ENCODE measurements around the gene TMEM150A.
A peak's percentile ranks its signal among the peaks of the same experiment; 100 is the strongest.
"Not testable (repeated sequence)": the region's sequence is repeated elsewhere in the genome, so short reads cannot be mapped to it uniquely, and the experiment has no call there.

Gene TMEM150A, protein sequence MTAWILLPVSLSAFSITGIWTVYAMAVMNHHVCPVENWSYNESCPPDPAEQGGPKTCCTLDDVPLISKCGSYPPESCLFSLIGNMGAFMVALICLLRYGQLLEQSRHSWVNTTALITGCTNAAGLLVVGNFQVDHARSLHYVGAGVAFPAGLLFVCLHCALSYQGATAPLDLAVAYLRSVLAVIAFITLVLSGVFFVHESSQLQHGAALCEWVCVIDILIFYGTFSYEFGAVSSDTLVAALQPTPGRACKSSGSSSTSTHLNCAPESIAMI

DNA sequence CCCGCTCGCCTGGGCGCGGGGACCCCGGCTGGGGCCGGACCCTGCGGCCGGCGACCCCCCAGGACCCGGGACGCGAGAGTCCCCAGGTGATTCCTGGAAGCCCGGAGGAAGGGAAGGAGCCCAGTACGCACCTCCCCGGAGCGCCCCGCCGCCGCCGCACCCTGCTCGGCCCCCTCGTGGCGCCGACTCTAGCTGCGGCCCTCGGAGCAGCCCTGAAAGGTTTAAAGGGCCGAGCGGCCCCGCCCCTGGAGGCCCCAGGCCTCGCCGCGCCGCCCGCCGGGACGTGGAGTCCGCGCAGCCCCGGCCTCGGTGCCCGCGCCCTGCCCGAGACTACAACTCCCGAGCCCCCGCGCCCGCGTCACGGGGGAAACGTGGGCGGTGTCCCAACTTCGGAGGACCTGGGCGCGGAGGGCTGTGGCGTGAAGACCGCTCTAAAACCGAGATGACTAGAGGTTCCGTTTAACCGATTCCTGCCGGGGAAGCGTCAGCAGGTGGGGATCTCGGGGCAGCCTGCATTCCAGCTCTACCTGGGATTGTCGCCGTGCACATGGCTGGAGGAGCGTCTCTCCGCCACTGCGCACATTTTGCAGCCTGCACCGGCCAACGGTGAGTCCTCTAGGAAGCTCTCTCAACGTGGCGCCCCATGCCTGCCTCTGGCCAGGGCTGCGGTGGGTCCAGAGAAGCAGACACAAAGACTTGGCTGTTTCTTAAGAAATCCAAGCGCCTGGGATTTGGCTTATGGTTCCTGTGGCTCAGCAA, at the start of gene TMEM150A:
TMEM150A (minus strand) TSS at position 223 of the 759 bp plus-strand sequence. CDS start 750 bp downstream, outside the sequence.
- DNase-seq, result peak; percentile 88

DNA sequence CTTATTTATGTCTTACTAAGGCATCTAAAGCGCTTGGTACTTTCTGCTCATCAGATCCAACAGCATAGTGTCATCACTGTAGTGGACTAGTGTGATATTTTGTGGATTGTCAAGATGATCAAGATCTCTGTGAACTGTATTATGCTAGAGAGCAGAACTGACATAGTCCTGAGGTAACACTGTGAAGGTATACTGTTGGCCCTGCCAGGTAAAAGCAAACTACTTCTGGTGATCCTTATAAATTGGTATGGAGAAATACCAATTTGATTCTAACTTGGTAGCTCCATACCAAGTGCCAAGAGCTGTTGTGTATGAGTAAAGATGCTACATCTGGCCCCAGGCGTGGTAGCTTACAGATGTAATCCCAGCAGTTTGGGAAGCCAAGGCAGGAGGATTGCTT, 49.6 kb upstream of the TMEM150A start:
- no peak for DNase-seq

DNA sequence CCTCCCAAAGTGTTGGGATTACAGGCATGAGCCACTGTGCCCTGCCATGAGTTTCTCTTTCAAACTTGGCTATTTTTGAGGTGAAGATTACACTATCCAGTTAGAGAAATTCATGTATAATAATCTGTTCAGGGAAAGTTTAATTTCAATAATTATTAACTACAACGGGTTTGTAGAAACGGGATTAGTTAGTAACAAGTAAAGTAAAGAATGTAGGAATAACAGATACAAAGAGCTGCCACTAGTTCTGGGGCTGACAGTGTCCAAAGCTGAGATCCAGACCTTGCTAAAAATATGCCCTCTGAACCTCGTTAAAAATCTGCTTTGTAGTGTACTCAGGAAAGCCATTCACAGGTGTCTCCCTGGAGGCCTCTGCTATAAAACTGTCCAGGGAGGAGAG, 48.6 kb upstream of the TMEM150A start:
- DNase-seq, result no peak

DNA sequence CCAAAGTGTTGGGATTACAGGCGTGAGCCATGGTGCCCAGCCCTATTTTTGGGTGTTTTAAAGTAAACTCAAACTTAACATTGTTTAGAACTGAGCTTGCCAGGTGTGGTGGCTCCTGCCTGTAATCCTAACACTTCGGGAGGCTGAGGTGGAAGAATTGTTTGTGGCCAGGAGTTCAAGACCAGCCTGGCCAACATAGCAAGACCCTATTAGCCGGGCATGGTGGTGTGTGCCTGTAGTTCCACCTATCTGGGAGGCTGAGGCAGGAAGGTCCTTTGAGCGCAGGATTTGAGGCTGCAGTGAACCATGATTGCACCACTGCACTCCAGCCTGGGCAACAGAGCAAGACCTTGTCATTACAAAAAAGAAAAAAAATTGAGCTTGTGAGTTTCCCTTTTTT, 48.0 kb upstream of the TMEM150A start:
- no peak for DNase-seq

DNA sequence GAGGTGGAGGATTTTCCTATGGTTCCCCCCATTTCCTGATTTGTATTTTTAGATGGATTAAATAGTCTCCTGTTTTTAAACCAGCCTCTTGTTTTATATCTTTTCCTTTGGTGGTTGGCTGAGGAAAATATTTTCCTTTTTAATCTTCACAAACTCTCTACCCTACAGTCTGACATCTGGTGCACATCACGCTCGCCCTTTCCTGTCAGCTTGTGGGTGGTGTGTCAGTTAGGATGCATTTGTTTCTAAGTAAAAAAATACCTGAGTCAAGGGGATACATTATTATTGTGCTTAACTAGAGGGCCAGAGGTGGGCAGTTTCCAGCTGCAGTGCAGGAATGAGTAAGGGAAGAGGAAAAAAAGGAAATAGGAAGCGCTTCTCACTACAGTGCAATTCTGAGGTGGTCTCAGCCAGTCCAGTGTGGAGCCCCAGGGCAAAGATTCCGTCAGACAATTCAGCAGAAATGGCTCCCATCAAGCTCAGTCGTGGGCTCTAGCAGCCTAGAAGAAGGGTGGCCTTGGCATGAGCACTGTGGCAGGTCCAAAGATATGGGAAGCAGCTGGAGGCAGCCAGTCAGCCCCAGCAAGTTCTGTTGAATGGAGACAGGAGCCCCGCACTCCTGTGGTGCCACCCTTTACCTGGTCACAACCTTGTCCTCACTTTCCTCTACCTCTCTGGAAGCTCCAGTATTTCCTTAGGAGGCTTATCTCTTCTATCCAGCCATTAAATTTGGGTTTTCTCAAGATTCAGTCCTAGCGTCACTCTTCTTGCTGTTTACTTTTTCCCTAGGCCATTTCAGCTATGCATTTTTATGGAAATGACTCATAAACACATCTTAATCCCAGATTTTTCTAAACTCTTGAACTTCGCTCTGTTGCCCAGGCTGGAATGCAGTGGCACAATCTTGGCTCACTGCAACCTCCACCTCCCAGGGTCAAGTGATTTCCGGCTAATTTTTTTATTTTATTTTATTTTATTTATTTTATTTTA, 47.0 kb upstream of the TMEM150A start:
- no peak for DNase-seq

DNA sequence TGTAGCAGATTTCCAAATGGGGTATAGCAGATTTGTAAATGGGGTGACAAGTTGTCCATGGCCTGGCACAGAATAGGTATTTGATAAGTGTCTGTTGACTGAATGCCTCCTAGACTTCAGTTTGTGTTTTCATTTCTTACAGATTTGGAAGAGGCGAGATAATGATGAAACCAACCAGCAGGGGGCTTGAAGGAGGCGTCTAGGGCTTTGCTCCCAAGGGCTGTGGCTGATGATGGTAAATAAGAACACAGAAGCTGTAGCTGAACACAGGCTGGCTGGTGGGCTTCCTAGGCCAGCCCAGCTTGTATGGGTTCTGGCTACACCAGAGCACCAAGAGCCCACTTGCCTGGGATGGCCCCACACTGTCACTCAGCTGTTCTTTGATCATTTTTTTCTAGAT, 46.1 kb upstream of the TMEM150A start:
- DNase-seq, result no peak

DNA sequence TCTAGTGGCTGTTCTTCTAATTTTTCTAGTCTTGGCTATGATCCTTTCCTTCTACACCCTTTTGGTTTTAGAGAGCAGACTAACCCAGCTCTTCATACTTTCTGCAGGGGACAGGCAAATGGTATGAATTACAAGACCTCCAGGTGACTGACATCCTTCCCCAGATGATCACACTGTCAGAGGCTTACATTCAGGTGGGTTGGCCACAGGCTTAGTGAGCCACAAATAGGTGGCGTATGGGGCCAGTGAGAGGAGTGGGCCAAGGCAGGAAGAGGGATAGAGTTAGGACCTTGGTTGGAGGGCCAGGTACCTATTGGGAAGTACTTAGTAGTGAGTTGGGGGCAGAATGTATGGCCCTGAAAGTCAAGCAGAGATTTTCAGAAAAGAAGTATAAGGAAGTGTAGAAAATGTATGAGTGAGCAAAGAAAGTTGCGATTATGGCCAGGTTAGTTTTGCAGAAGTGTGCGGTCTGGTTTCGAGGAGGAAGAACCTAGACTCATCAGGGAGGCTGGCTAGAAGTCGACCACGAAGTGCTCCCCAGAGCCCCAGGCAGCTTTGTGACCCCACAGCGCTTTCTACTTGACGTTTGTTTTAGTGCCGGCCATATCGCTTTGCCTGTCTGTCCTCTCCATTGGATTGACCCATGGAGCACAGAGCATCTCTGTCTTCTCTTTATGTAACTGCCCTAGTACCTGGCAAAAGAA, 45.5 kb upstream of the TMEM150A start:
- DNase-seq, result peak; percentile 17

DNA sequence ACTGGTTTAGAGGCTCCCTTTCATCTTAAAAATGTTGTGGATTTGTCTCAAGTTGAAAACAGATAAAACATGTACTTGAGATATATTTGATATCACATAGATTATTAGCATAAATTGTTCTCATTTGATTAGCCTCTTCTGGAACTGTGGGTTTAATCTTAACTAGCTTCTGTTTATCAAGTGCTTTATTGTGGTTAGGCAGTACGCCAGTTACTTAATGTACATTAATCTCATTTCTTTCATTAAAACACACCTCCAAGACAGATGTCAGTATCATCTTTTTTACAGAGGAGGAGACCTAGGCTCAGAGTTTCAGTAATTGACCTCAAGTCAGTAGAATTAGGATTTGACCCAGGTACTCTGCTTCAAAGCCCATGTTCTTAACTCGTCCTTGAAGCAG, 43.7 kb upstream of the TMEM150A start:
- DNase-seq, result no peak

DNA sequence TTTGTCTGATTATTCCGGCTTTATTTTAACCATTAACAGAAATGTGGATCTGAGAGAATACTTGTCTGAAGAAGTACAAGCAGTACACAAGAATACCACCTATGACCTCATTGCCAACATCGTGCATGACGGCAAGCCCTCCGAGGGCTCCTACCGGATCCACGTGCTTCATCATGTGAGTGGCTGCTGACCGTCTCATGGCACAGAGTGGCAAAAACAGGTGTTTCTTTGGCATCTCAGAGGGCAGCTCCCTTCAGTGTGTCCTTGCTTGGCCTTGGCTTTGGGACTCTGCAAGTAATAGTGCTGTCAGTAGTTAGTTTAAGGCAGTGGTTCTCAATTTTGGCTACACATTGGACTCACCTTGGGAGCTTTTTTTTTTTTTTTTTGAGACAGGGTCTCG, 42.4 kb upstream of the TMEM150A start:
- DNase-seq, result no peak

DNA sequence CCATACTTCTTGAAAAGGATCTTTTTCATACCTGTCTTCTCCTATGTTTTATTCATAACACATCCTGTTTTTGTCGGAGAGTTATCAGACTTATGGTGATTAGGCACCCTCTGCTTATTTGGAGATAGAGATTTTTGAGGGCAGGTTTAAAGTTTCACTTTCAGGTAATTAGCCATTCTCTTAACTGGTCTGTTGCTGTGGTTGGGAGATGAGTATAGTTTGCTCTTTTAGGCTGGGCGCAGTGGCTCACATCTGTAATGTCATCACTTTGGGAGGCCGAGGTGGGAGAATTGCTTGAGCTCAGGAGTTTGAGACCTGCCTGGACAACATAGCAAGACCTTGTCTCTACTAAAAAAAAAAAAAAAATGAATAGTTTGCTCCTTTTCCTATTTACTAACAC, 40.2 kb upstream of the TMEM150A start:
- no peak for DNase-seq

DNA sequence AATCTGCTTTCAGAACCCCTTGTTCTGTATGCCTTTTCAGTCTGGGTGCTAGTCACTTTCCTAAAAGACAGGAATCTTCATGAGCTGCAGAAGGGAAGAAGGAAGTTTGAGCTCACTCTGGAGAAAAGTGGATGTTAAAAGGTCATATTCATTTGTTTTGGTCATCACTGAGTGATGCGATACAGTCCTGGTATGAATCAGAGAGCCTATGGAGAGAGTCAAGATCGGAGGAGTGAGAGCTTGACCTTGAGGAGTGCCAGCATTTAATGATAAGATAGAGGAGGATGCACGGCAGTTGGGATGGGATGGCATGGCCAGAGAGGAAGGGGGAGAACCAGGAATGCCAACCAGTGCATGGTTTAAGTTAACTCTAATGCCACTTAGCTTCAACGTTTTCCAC, 33.1 kb upstream of the TMEM150A start:
- no peak for DNase-seq

DNA sequence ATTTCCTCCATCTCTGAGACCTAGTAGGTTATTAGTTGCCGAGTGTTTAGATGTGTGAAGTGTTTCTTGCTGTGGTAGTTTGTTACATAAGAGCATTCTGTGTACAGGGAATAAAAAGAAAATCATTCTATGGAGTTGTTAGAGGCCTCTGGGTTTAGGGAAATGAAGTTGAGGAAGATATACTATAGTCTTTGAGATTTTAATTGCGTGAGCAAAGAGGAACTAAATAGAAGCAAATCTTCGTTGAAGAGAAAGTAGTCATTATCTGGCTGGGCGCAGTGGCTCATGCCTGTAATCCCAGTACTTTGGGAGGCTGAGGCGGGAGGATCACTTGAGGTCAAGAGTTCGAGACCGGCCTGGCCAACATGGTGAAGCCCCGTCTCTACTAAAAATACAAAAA, 32.5 kb upstream of the TMEM150A start:
- DNase-seq, result no peak

DNA sequence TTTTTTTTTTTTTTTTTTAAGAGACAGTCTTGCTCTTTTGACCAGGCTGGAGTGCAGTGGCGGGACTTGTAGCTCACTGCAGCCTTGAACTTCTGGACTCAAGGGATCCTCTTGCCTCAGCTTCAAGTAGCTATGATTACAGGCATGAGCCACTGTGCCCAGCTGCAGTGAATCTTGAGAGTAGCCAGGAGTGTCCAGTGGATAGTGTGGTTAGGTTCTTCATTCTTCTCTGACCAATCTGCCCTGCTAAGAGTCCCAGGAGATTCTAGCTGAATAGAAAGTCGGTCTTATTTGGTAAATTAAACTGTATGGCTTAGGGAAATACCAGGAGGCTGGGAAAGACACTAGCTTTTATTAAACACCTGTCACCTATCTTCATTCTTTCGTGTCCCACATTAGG, 28.8 kb upstream of the TMEM150A start:
- no peak for DNase-seq

DNA sequence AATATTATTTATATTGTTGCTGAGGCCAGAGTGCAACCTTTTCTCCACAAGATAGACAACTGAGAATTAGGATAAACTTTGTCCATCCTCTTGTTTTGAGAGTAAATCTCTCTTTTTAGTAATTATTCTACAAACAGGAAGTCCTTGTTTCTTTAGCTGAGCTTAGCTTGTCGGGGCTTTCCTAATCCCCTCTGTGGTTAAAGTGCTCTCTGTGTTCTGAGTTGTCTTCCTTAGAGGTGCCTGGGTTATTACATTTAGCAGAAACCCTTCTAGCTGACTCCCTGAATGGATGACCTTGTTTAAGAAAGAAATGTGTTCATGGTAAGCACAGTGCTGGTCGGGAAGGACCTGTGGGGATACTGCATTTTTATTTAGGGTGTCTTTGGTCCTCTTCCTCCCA, 26.2 kb upstream of the TMEM150A start:
- DNase-seq, result no peak

DNA sequence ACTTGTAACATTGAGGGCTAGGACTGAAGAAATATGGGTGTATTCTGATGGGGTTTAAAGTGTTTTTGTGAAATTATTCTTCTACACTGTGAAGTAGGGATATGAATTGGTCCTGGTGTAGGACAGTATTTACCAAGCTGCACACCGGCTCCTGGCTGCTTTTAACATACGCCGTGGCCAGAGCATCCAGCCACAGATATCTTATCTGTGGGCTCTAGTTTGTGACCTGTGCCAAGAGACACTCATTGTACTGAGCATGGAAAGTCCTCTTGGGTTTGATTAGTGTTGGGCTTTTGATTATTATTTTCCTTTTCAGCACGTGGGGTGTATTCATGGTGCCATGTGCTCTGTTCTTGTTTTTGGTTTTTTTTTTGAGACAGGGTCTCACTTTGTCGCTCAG, 21.5 kb upstream of the TMEM150A start:
- no peak for DNase-seq

DNA sequence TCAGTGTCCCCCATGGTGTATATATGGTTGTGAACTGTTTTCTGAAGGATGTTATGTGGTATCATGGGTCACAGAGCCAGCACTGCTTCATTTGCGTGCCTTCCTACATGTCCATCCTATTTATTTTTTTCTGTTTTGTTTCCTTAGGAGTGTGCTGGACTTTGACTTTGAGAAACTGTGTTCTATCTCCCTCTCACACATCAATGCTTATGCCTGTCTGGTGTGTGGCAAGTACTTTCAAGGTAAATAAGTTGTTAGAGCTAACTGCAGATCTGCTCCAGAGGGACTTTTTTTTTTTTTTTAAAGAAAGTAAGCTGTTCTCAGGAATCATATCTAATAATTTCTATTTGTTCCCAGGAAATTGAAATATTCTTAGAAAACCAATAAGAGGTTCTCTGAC, 18.8 kb upstream of the TMEM150A start:
- no peak for DNase-seq

DNA sequence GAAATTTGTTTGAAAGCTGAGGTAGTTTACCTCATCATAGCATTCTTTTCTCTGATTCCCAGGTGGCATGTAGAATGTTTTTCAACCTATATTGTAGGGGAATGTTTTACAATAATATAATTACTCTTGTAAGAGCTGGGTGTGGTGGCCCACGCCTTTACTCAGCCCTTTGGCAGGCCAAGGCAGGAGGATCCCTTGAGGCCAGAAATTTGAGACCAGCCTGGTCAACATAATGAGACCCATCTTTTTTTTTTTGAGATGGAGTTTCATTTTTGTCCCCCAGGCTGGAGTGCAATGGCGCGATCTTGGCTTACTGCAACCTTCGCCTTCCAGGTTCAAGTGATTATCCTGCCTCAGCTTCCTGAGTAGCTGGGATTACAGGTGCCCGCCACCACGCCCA, 17.1 kb upstream of the TMEM150A start:
- no peak for DNase-seq

DNA sequence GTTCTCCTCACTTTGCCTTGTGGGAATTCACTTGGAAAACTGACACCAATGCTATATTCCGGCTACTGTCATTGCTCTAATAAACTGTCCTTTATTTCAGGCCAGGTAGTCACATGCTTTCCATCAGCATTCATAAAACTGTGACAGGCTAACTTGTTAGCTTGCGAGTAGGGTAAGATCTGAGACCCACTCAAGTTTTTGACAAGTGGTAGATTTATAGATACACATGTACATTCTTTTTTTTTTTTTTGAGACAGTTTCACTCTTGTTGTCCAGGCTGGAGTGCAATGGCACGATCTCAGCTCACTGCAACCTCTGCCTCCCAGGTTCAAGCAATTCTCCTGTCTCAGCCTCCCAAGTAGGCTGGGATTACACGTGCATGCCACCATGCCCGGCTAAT, 15.2 kb upstream of the TMEM150A start:
- DNase-seq, result not testable (repeated sequence)

DNA sequence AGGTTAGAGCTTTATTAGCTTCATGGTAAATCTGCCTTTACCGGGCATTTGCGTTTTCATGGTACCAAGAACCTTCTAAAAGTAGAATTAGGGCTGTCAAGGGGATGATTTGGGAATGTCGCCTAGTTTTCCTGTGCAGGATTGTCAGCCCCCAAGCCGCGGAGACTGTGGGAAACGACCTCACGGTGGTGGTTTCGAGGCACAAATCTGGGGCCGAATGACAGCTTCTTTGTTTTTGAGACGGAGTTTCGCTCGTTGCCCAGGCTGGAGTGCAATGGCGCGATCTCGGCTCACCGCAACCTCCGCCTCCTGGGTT, 12.9 kb upstream of the TMEM150A start:
- no peak for DNase-seq

DNA sequence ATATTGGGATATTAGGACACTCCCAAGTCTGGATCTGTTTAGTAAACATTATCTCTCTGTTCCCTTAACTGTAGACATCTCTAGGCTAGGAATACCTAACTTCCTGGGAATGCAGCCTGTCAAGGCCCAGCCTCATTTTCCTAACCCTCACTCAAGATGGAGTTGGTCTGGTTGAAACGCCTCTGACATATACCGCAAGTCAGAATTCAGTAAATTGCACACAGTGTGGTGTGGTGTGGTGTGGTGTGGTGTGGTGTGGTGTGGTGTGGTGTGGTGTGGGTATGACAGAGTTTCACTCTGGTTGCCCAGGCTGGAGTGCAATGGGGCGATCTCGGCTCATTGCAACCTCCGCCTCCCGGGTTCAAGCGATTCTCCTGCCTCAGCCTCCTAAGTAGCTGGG, 12.3 kb upstream of the TMEM150A start:
- not testable (repeated sequence) for DNase-seq

DNA sequence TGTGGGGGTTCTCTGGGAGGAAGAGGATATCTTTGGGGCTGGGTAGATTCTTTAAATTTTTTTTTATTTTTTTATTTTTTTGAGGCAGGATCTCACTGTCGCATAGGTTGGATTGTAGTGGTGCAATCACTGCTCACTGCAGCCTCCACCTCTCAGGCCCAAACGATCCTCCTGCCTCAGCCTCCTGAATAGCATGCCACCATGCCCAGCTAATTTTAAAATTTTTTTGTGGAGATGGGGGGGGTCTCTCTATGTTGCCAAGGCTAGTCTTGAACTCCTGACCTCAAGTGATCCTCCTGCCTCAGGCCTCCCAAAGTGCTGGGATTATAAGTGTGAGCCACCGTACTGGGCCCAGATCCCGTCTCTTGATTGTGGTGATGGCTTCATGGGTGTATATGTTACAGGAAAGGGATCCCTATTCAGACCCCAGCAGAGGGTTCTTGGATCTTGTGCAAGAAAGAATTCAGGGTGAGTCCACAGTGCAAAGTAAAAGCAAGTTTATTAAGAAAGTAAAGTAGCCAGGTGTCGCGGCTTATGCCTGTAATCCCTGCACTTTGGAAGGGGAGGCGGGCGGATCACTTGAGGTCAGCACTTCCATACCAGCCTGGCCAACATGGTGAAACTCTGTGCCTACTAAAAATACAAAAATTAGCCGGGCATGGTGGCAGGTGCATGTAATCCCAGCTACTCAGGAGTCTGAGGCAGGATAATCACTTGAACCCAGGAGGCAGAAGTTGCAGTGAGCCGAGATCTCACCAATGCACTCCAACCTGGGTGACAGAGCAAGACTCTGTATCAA, 11.4 kb upstream of the TMEM150A start:
- DNase-seq, result no peak

Measured in CD4-positive, alpha-beta T cell treated with Interferon gamma for 1 hour (primary cell).